GM19193 (cell line): ENCODE data around the gene HOXD9.

Experiments
- POLR2A ChIP-seq: IDR thresholded peaks from 4 replicates; pipeline ENCODE4 v1.6.1; 2011; ENCODE audit not compliant: insufficient read depth, insufficient read length; ENCODE audit errors: extremely low read depth

HOXD9 gene

GRCh38 chr2:176121190-176122051 lies 1.1 kb upstream of the HOXD9 start:
- TF ChIP-seq POLR2A, result no peak

- no peak for TF ChIP-seq POLR2A
Observed at GRCh38 chr2:176122052-176122682, 352 bp upstream of the HOXD9 start.

- TF ChIP-seq POLR2A, result no peak
Observed at GRCh38 chr2:176123411-176124109, 1.0 kb downstream of the HOXD9 start.

GRCh38 chr2:176124110-176124946 lies 1.8 kb downstream of the HOXD9 start:
- TF ChIP-seq POLR2A, result no peak

- no peak for TF ChIP-seq POLR2A
Observed at GRCh38 chr2:176124947-176125771, 2.6 kb downstream of the HOXD9 start.

GRCh38 chr2:176125772-176126054 lies 3.2 kb downstream of the HOXD9 start:
- no peak for TF ChIP-seq POLR2A

- no peak for TF ChIP-seq POLR2A
Observed at GRCh38 chr2:176126929-176127773, 4.6 kb downstream of the HOXD9 start.

- no peak for TF ChIP-seq POLR2A
Observed at GRCh38 chr2:176127774-176128072, 5.2 kb downstream of the HOXD9 start.

GRCh38 chr2:176128172-176128981 lies 5.9 kb downstream of the HOXD9 start:
- no peak for TF ChIP-seq POLR2A

- TF ChIP-seq POLR2A, result no peak
Observed at GRCh38 chr2:176128982-176129796, 6.7 kb downstream of the HOXD9 start, which contains the start of gene HOXD8. TSS of gene HOXD8 (plus strand) at chr2:176129705. CDS start at chr2:176130367, 662 bp downstream.

- TF ChIP-seq POLR2A, result no peak
Observed at GRCh38 chr2:176129813-176130146, 7.3 kb downstream of the HOXD9 start.
